Measurements from ENCODE around the gene CALML6. TPM values are rescaled to one million over a fixed set of nuclear protein-coding genes. Genes with fewer than 3 reads are reported as not detected.

The CALML6 gene
- total and polyA plus RNA-seq, 2 of the 4 experiments (the other 2 are of a cell fraction): 0.91 TPM; not detected in 1

DNA sequence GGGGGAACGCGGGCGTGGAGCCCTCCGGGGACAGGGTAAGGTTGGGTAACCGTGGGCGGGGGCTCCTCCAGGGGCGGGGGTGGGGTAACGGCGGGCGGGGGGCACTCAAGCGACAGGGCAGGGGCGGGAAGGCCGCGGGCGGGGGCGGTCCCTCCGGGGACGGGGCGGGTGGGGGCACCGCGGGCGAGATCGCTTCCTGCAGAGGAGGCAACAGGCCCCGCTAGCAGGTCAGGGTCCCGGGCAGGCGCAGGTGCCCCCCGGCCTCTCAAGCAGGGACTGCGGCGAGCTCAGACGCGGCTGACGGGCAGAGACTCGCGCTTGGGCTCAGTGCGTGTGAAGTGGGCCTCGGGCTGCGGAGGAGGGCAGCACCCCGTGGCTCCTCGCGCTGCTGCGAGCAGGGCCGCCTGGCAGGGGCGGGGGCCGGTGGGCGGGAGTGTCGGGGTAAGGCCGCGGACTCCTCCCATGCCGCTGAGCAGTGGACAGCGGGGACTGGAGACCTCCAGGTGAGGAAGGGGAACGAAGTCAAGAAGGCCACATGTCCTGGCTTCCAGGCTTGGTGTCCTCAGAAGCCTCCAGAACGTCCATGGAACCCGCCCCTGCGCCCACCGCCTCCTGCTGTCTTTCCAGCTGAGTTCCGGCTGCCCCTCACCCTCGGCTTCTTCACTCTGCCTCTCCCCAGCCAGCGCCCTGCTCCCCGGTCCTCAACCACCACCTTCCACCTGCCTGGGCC lies 23.5 kb upstream of the CALML6 start:
- peak overlapping the region; percentile 95 for H3K4ac ChIP-seq (ENCODE audit: low read depth, low read length)
- H2AFZ ChIP-seq (replicated peaks; ENCODE audit: low read length, poor library complexity): peak overlapping the region; percentile 95
- ChIA-PET POLR2A (ENCODE audit: unreplicated experiment) (interaction anchor here (0.6 kb wide), 1 partner anchor 14 kb away, joined by 4 read pairs; no protein-coding TSS in a partner anchor), CTCF (interaction anchor here (1.6 kb wide), 1 partner anchor 15 kb away, joined by 6 read pairs; no protein-coding TSS in a partner anchor)
- in situ Hi-C loops (cut with MboI; ENCODE audit: low sequenced_read_pairs) (no loop called here), intact Hi-C loops (cut with micrococcal nuclease) (no loop called here), dilution Hi-C loops (cut with HindIII; ENCODE audit: low sequenced_read_pairs, unreplicated experiment) (no loop called here)
- peaks cover 13 to 21% of the 10 kb centered on the region in 2 experiments for H3K79me1 ChIP-seq (ENCODE audit: low read depth in 1 of 2, low read length in 2 of 2)
- H3K56ac ChIP-seq (ENCODE audit: extremely low read depth, insufficient read depth, low read length): no peak overlapping the region
- TF ChIP-seq, protein P1, sequence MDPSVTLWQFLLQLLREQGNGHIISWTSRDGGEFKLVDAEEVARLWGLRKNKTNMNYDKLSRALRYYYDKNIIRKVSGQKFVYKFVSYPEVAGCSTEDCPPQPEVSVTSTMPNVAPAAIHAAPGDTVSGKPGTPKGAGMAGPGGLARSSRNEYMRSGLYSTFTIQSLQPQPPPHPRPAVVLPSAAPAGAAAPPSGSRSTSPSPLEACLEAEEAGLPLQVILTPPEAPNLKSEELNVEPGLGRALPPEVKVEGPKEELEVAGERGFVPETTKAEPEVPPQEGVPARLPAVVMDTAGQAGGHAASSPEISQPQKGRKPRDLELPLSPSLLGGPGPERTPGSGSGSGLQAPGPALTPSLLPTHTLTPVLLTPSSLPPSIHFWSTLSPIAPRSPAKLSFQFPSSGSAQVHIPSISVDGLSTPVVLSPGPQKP (IDR thresholded peaks at IDR 0.05; ENCODE audit: borderline replicate concordance, low read depth, low read length): no peak
- TF ChIP-seq, protein P2, sequence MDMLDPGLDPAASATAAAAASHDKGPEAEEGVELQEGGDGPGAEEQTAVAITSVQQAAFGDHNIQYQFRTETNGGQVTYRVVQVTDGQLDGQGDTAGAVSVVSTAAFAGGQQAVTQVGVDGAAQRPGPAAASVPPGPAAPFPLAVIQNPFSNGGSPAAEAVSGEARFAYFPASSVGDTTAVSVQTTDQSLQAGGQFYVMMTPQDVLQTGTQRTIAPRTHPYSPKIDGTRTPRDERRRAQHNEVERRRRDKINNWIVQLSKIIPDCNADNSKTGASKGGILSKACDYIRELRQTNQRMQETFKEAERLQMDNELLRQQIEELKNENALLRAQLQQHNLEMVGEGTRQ (IDR thresholded peaks at IDR 0.05; ENCODE audit: low read depth, low read length): peak; percentile 31; the same call in 1 of the 2 replicates
- peak; percentile 74 for TF ChIP-seq MAZ (IDR thresholded peaks at IDR 0.05; ENCODE audit: borderline replicate concordance, low read depth, low read length)
- peak overlapping the region; percentile 86 for H2AK5ac ChIP-seq (ENCODE audit: low read depth, low read length)
- H3K14ac ChIP-seq (replicated peaks; ENCODE audit: low read depth, low read length): peak overlapping the region; percentile 71
- peak overlapping the region; percentile 93 for H2BK5ac ChIP-seq (ENCODE audit: low read depth, low read length, poor library complexity, severe bottlenecking)
- no peaks in the 10 kb centered on the region for H3K27me3 ChIP-seq (ENCODE audit: control insufficient read depth, insufficient read depth, low read length)
- BruUV-seq (replicated peaks): no TSS peak
- DNase-seq: peak; percentile 45
- no peak overlapping the region for H2BK20ac ChIP-seq (ENCODE audit: low read depth, low read length)
- H3K4me2 ChIP-seq (ENCODE audit: low read depth, low read length): peak overlapping the region; percentile 98
- peak overlapping the region; percentile 89 for H3K9ac ChIP-seq (ENCODE audit: low read depth, low read length)
- no peak overlapping the region for H2BK15ac ChIP-seq (ENCODE audit: low read depth, low read length)
- H3K9me3 ChIP-seq (ENCODE audit: control insufficient read depth, insufficient read depth, low read length): no peaks in the 10 kb centered on the region
- no peaks in the 10 kb centered on the region for H3K36me3 ChIP-seq (ENCODE audit: control insufficient read depth, insufficient read depth, low read length)
- peak overlapping the region; percentile 70 to 96 for H4K8ac ChIP-seq (ENCODE audit: low read depth in 2 of 2, low read length in 2 of 2)
- H2BK120ac ChIP-seq (ENCODE audit: low read depth, low read length): peak overlapping the region; percentile 49; the same call in 1 of the 2 replicates
- H3K23ac ChIP-seq (ENCODE audit: low read depth, low read length): peak overlapping the region; percentile 68; the same call in 1 of the 2 replicates
- ATAC-seq (ENCODE audit: low read depth): peak; percentile 66
- H3K9me1 ChIP-seq (ENCODE audit: insufficient read depth, low read length): peaks cover 2% of the 10 kb centered on the region; the same call in 1 of the 2 replicates
- H3K4me1 ChIP-seq (ENCODE audit: control insufficient read depth, insufficient read depth, low read length): peaks cover 11% of the 10 kb centered on the region
- H4K91ac ChIP-seq (ENCODE audit: insufficient read depth, low read depth, low read length): peak overlapping the region; percentile 87
- H2AK9ac ChIP-seq (replicated peaks; ENCODE audit: low read depth, low read length, poor library complexity): peak overlapping the region; percentile 94
- peak overlapping the region; percentile 92 for H3K4me3 ChIP-seq (ENCODE audit: insufficient read depth, low read depth, low read length)
- peak overlapping the region; percentile 56 for H3K18ac ChIP-seq (ENCODE audit: low read depth, low read length)
- peaks cover 35% of the 10 kb centered on the region for H4K20me1 ChIP-seq (ENCODE audit: insufficient read depth, low read length)
- H3K27ac ChIP-seq (ENCODE audit: insufficient read depth, low read length): peak overlapping the region; percentile 96
- 2% methylated on average over 39 of the region's 59 CpGs; no CpG with 5 or more reads in 1 of the 2 experiments for WGBS, 2 experiments (ENCODE audit: extremely low coverage in 2 of 2, insufficient read length in 1 of 2)
- peak overlapping the region; percentile 88 for H4K5ac ChIP-seq (ENCODE audit: low read depth, low read length)

Data from IMR-90 (cell line).